ENCODE results near the gene CROCC2. TPM values are rescaled to one million over a fixed set of nuclear protein-coding genes. Genes with fewer than 3 reads are reported as not detected.

CROCC2 gene
- total RNA-seq, 4 donors from 2014 or later, result 0.27 to 0.83 TPM; not detected in 2

GRCh38 chr2:240997856-240998705 lies 91.9 kb downstream of the CROCC2 start, which contains the start of gene SNED1:
Gene SNED1, plus strand, starts transcription at chr2:240998618. Its CDS starts 220 bp downstream, at chr2:240998838.
- H3K4me1 ChIP-seq, result peaks cover 0 to 24% (median 0%) of the 10 kb centered on the region in 4 donors
- peaks cover 0 to 5% (median under 1%) of the 10 kb centered on the region in 4 donors for H3K9me3 ChIP-seq
- H3K4me3 ChIP-seq, result peak within 1 kb of the TSS; percentile 44 to 67 (median 58)
- H3K27me3 ChIP-seq, result no peaks in the 10 kb centered on the region
- peak within 1 kb of the TSS; percentile 39 to 84 (median 72) for H3K27ac ChIP-seq
- H3K36me3 ChIP-seq, result no peaks in the 10 kb centered on the region
- peak; percentile 71 to 92 (median 88) for DNase-seq
- TF ChIP-seq, protein P1, sequence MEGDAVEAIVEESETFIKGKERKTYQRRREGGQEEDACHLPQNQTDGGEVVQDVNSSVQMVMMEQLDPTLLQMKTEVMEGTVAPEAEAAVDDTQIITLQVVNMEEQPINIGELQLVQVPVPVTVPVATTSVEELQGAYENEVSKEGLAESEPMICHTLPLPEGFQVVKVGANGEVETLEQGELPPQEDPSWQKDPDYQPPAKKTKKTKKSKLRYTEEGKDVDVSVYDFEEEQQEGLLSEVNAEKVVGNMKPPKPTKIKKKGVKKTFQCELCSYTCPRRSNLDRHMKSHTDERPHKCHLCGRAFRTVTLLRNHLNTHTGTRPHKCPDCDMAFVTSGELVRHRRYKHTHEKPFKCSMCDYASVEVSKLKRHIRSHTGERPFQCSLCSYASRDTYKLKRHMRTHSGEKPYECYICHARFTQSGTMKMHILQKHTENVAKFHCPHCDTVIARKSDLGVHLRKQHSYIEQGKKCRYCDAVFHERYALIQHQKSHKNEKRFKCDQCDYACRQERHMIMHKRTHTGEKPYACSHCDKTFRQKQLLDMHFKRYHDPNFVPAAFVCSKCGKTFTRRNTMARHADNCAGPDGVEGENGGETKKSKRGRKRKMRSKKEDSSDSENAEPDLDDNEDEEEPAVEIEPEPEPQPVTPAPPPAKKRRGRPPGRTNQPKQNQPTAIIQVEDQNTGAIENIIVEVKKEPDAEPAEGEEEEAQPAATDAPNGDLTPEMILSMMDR (IDR thresholded peaks at IDR 0.05), result no peak
- peak in 1 of 2 donors; percentile 7 for TF ChIP-seq POLR2A (IDR thresholded peaks at IDR 0.05)

GRCh38 chr2:240998706-240998994 lies 92.5 kb downstream of the CROCC2 start:
- Histone ChIP-seq H3K27ac (peak overlapping the region in 3 of 4 donors; percentile 58 to 84 (median 71)), H3K4me1 (peaks cover 0 to 24% (median 0%) of the 10 kb centered on the region in 4 donors), H3K4me3 (peak overlapping the region; percentile 44 to 67 (median 58)), H3K36me3 (no peaks in the 10 kb centered on the region), H3K9me3 (peaks cover 0 to 6% (median 3%) of the 10 kb centered on the region in 4 donors), H3K27me3 (no peaks in the 10 kb centered on the region)
- DNase-seq, result no peak
- TF ChIP-seq, protein P1 (IDR thresholded peaks at IDR 0.05), result no peak
- TF ChIP-seq POLR2A (IDR thresholded peaks at IDR 0.05), result no peak

DNA sequence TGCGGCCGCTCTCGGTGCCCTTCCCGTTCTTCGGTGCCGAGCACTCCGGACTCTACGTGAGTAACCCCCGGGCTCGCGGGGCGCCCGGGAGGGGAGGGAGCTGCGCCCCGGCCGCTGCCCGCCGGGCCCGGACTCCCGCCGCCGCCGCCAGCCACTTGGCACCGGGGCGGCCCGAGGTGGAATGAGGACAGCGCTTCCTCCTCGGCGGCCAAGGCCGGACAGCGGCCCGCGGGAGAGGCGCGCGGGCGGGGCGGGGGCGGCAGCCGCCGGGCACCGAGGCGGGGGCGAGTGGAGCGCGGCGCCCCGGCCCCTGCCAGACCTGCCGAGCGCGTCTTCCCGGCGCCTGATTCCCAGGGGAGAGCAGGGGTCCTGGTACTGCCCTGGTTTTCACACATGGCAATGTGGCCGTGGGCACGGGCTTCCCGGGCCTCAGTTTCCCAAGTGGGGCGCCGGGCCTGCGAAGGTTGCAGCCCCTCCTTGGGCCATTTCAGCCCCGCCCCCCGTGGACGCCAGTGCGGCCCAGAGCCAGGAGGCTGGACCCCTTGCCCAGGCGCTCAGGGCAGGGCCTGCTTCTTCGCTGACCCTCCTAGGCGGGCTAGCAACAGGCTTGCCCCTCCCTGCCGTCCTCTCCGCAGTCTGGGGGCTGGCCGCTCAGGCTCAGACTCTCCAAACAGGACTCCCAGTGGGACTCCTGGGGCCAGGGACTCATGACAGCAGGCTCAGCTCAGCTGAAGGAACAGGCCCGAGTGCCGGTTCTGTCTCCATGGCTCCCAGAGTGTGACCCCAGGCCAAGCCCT lies 93.1 kb downstream of the CROCC2 start:
- Histone ChIP-seq H3K27me3 (no peaks in the 10 kb centered on the region), H3K9me3 (peaks cover 0 to 12% (median 5%) of the 10 kb centered on the region in 4 donors), H3K36me3 (no peaks in the 10 kb centered on the region), H3K27ac (peak overlapping the region in 3 of 4 donors; percentile 58 to 84 (median 71)), H3K4me3 (peak overlapping the region; percentile 44 to 67 (median 58)), H3K4me1 (peaks cover 0 to 23% (median 0%) of the 10 kb centered on the region in 4 donors)
- DNase-seq, result peak; percentile 13 to 52 (median 45)
- TF ChIP-seq, protein P1 (IDR thresholded peaks at IDR 0.05), result no peak
- no peak for TF ChIP-seq POLR2A (IDR thresholded peaks at IDR 0.05)

GRCh38 chr2:240999873-241000541 lies 93.9 kb downstream of the CROCC2 start:
- Histone ChIP-seq H3K27me3 (no peaks in the 10 kb centered on the region), H3K27ac (no peak overlapping the region), H3K4me3 (peak overlapping the region; percentile 44 to 67 (median 58)), H3K36me3 (no peaks in the 10 kb centered on the region), H3K4me1 (peaks cover 0 to 16% (median 0%) of the 10 kb centered on the region in 4 donors), H3K9me3 (peaks cover 0 to 12% (median 5%) of the 10 kb centered on the region in 4 donors)
- peak; percentile 11 to 45 (median 40) for DNase-seq
- TF ChIP-seq POLR2A (IDR thresholded peaks at IDR 0.05), result no peak
- TF ChIP-seq, protein P1 (IDR thresholded peaks at IDR 0.05), result no peak

- Histone ChIP-seq H3K4me1 (peaks cover 0 to 9% (median 0%) of the 10 kb centered on the region in 4 donors), H3K4me3 (no peak overlapping the region), H3K9me3 (peaks cover 0 to 12% (median 5%) of the 10 kb centered on the region in 4 donors), H3K36me3 (no peaks in the 10 kb centered on the region), H3K27ac (no peak overlapping the region), H3K27me3 (no peaks in the 10 kb centered on the region)
- peak in 1 of 3 donors; percentile 36 for DNase-seq
- TF ChIP-seq POLR2A (IDR thresholded peaks at IDR 0.05), result no peak
- TF ChIP-seq, protein P1 (IDR thresholded peaks at IDR 0.05), result no peak
These were observed 94.7 kb downstream of the CROCC2 start for GRCh38 chr2:241000831-241001321.

Measured in Peyer's patch (tissue), 4 donors.